NT2/D1 (cell line): Measurements from ENCODE around the gene CCKAR.

ENCODE experiments used
- DNase-seq: peaks from one replicate; pipeline ENCODE4 v3.0.0-alpha.2; 2011; ENCODE audit warnings: low read depth, low spot score
- H3K27me3 ChIP-seq: 2 replicates; pipeline ENCODE4 v1.6.0; 2011; ENCODE audit warnings: mild to moderate bottlenecking; ENCODE audit not compliant: insufficient read length, insufficient read depth
- H3K36me3 ChIP-seq: 2 replicates; pipeline ENCODE4 v1.6.1; 2011; ENCODE audit warnings: mild to moderate bottlenecking, low read length, mixed read lengths; ENCODE audit not compliant: insufficient read depth, insufficient read length
- H3K4me1 ChIP-seq: 2 replicates; pipeline ENCODE4 v1.5.1; 2011; ENCODE audit not compliant: insufficient read depth, insufficient read length
- H3K4me3 ChIP-seq: 2 replicates; pipeline ENCODE4 v1.5.1; 2011; ENCODE audit warnings: low read depth; ENCODE audit not compliant: insufficient read length
- H3K9ac ChIP-seq: 2 replicates; pipeline ENCODE4 v1.6.0; 2011; ENCODE audit warnings: low read depth; ENCODE audit not compliant: insufficient read length
- H3K9me3 ChIP-seq: 2 replicates; pipeline ENCODE4 v1.5.1; 2011; ENCODE audit warnings: mild to moderate bottlenecking, low read length; ENCODE audit not compliant: insufficient read depth
- SUZ12 ChIP-seq: IDR thresholded peaks from 2 replicates; pipeline ENCODE4 v1.6.1; 2011; ENCODE audit not compliant: insufficient read length, insufficient read depth; ENCODE audit errors: extremely low read depth
- YY1 ChIP-seq: IDR thresholded peaks from 2 replicates; pipeline ENCODE4 v1.6.1; 2011; ENCODE audit not compliant: insufficient read length, insufficient read depth
- ZNF274 ChIP-seq: IDR thresholded peaks from 2 replicates; pipeline ENCODE4 v1.6.1; 2011; ENCODE audit warnings: mild to moderate bottlenecking, low read depth, low read length

Gene CCKAR

DNA sequence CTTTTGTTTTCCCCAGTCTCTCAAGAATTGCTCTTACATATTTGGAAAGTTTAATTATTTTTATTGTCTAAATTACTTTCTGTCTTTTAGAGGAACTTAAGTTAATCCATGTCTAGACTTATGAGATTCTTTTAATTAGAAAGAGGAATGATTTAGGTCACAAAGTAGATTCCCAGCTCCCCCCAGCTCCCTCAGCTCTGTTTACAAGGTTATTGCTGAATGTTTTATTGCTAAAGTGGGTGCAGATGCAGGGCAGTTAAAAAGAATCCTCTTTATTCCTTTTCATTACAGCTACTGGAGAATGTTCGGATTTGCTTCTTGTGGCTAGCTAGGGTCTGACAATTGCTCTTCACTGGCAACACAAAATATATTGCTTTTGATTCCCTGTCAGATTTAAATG lies 33.7 kb upstream of the CCKAR start:
- Histone ChIP-seq H3K4me1 (no peaks in the 10 kb centered on the region), H3K36me3 (no peaks in the 10 kb centered on the region), H3K4me3 (no peak overlapping the region), H3K9me3 (no peaks in the 10 kb centered on the region), H3K9ac (no peak overlapping the region), H3K27me3 (no peaks in the 10 kb centered on the region)
- TF ChIP-seq SUZ12: no peak
- TF ChIP-seq YY1: no peak
- TF ChIP-seq ZNF274: no peak
- DNase-seq: no peak

DNA sequence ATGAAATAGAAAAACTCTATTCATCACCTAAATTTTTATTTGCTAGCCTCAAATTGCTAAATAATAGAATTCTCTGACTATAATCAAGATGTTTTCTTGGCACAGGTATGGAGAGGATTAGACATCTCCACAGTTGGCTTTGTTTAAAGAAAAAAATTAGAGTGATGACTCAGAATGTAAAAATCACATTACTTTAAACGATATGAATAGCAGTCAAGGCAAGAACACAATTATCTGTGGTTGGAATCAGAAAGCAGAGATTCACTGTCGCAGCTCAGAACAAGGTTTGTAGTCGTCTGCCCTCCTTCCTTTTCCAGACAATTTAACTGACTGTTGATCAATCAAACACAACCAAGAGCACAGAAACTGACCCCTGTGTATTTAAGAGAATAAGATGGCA lies 32.2 kb upstream of the CCKAR start:
- TF ChIP-seq SUZ12: no peak
- no peak for TF ChIP-seq ZNF274
- no peak for TF ChIP-seq YY1
- DNase-seq: no peak
- H3K9me3 ChIP-seq: no peaks in the 10 kb centered on the region
- no peaks in the 10 kb centered on the region for H3K27me3 ChIP-seq
- H3K4me3 ChIP-seq: no peak overlapping the region
- H3K9ac ChIP-seq: no peak overlapping the region
- no peaks in the 10 kb centered on the region for H3K36me3 ChIP-seq
- H3K4me1 ChIP-seq: no peaks in the 10 kb centered on the region

DNA sequence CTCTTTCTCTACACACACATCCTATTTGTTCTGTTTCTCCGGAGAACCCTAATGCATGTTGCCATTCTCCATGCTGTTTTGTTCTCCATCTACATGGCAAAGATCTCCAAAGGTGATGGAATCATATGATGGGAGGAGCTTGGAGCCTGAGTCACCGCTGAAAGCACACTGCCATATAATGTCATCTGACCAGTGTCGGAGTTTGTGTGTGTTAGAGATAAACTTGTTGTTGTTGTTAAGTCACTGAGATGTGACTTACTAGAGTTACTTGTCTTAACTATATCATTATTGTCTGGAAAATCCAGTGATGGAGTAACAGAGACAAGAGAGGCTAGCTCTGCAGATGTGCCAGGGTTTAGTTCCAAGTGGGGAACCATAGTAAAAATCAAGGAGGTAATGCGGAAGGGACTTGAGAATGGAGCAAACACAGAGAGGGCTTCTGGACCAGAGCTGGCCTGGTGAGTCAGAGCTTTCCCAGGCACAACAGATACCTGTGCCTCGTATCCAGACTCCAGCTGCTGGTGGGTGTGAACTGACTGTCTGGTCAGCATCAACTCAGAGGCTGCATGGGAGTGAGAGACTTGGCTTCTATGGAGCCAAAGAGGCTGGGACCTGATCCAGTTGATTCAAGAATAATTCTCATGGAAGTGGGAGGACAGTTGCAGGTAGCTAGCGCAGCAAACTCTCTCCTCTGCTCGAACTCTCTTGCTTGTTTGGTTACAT lies 30.6 kb upstream of the CCKAR start:
- no peak for DNase-seq
- Histone ChIP-seq H3K9me3 (no peaks in the 10 kb centered on the region), H3K9ac (no peak overlapping the region), H3K36me3 (no peaks in the 10 kb centered on the region), H3K27me3 (no peaks in the 10 kb centered on the region), H3K4me1 (no peaks in the 10 kb centered on the region), H3K4me3 (no peak overlapping the region)
- no peak for TF ChIP-seq YY1
- no peak for TF ChIP-seq ZNF274

DNA sequence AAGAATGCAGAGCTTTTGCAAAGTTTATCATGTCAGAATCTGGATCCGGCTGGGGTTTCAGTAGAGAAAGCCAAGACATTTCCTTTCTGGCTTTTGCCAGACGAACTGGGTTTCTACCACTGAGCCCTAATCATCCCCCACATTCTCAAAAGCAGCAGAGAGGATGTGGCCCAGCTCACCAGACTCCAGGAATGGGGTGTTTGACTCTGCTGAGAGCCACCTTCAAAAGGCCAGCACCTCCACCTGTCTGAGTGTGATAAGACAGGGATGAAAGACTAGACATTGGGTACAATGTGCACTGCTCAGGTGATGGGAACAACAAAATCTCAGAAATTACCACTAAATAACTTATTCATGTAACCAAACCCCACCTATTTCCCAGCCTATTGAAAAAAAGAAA lies 25.7 kb upstream of the CCKAR start:
- no peak for DNase-seq
- Histone ChIP-seq H3K36me3 (no peaks in the 10 kb centered on the region), H3K4me1 (no peaks in the 10 kb centered on the region), H3K9me3 (no peaks in the 10 kb centered on the region), H3K9ac (no peak overlapping the region), H3K4me3 (no peak overlapping the region), H3K27me3 (no peaks in the 10 kb centered on the region)
- TF ChIP-seq YY1 (no peak), SUZ12 (no peak)

DNA sequence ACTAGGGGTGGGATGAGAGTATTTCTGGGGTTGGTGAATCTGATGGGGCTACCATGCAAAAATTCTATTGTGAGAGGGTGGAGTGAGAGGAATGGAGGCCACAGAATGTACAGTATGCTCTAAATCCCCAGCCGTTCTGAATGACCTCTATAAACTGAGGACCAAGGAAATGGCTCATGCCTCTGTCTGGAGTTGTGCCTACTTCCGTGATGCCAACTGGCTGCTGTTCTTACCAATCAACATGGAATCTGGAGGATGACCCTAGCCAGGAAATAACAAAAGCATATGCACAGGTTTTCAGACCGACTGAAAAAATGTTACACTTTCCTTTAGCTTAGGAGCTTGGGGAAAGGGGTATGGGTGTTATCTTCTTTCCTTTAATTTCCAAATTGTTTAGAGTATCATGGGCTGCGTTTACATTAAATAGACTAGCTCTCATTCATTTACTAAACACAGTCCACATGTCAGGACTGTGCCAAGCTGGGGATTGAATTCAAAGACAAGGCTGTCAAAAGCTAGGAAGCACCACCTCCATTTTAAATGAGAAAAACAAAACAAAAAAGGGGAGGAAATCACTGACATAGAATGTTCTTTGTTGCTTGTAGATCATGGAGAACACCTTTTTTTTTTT lies 20.2 kb upstream of the CCKAR start:
- Histone ChIP-seq H3K9ac (no peak overlapping the region), H3K27me3 (no peaks in the 10 kb centered on the region), H3K36me3 (no peaks in the 10 kb centered on the region), H3K4me1 (no peaks in the 10 kb centered on the region), H3K9me3 (no peaks in the 10 kb centered on the region), H3K4me3 (no peak overlapping the region)
- no peak for DNase-seq
- TF ChIP-seq YY1 (no peak), ZNF274 (no peak), SUZ12 (no peak)

DNA sequence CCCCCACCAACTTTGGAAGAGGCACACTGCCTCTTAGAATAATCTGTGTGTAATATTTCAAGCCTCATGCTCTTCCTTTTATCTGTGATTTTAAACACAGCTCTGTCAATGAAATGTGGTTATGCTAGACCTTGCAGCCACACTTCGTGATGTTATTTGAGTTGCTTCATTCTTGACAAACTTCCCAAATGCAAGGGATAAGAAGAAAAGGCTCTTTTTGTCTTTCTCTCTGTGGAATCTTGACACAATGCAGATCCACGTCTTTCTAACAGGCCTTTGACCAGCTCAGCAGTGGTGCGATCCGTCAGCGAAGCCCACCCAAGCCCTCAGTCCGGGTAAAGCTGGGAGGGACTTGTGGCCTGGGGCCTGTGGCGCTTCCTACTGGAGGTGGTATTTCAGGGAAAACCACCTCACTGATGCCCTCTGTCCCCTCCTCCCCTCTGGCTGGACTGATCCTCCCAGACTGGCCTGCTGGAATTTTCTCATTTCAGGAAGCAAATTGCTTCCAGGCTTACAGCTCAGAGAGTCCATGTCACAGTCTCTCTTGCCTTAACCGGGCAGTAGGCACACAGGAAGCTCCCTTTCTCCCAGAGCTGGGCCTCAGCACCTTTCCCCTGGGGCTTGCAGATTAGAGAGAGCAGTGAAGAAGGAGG lies 19.5 kb upstream of the CCKAR start:
- no peaks in the 10 kb centered on the region for H3K4me1 ChIP-seq
- no peak overlapping the region for H3K9ac ChIP-seq
- H3K4me3 ChIP-seq: no peak overlapping the region
- TF ChIP-seq SUZ12 (no peak), ZNF274 (no peak), YY1 (no peak)
- no peak for DNase-seq
- no peaks in the 10 kb centered on the region for H3K9me3 ChIP-seq
- no peaks in the 10 kb centered on the region for H3K36me3 ChIP-seq
- H3K27me3 ChIP-seq: no peaks in the 10 kb centered on the region

DNA sequence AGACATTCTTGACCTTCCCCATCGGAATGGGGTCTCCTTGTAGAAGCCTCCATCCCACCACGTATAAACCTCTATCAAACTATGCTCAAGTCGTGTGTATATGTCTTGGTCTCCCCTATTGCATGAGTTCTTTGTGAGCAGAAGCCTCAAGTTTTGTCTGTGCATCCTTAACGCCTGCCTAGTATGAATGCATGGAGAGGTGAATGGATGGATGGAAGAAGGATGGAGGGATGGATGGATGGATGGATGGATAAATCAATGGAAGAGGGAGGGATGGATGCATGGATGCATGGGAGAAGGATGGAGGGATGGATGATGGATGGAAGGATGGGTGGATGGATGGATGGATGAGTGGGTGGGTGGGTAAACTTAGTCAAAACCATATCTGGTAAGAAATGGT lies 17.0 kb upstream of the CCKAR start:
- no peak overlapping the region for H3K9ac ChIP-seq
- H3K27me3 ChIP-seq: no peaks in the 10 kb centered on the region
- TF ChIP-seq SUZ12 (no peak), ZNF274 (no peak), YY1 (no peak)
- H3K4me3 ChIP-seq: no peak overlapping the region
- H3K36me3 ChIP-seq: no peaks in the 10 kb centered on the region
- no peaks in the 10 kb centered on the region for H3K9me3 ChIP-seq
- H3K4me1 ChIP-seq: no peaks in the 10 kb centered on the region
- no peak for DNase-seq

DNA sequence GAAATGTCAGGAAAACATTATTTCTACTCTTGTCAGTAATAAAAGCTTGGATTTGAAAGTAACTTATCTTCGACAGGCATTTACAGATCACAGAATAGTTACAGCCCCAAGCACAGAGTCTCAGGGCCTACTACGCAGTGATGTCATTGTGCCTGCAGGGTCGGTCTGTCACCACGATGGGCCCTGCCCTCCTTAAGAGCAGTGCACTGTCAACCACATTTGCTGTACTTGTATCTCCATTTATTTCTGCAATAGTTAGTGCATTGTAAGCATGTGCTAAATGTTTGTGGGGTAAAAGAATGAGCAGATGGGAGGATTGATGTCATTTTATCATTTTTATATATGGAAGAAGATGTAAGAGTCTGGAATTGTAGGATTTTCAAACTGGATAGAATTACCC lies 13.6 kb upstream of the CCKAR start:
- Histone ChIP-seq H3K9ac (no peak overlapping the region), H3K9me3 (peaks cover 8% of the 10 kb centered on the region; the same call in 1 of the 2 replicates), H3K36me3 (no peaks in the 10 kb centered on the region), H3K27me3 (no peaks in the 10 kb centered on the region), H3K4me1 (no peaks in the 10 kb centered on the region), H3K4me3 (no peak overlapping the region)
- TF ChIP-seq SUZ12 (no peak), YY1 (no peak), ZNF274 (no peak)
- DNase-seq: no peak
